K562 (cell line): Measurements from ENCODE around the gene DPEP2NB. TPM values are rescaled to one million over a fixed set of nuclear protein-coding genes. Genes with fewer than 3 reads are reported as not detected.
A peak's percentile ranks its signal among the peaks of the same experiment; 100 is the strongest.

ENCODE experiments used
- ARNT ChIP-seq, 2 experiments: fragments of 450-650 bp; IDR thresholded peaks; 2 replicates each; pipeline ENCODE4 v1.6.1; 2016; ENCODE audit warnings: mild to moderate bottlenecking in 1 of 2
- CEBPB ChIP-seq: fragments of 450-650 bp; IDR thresholded peaks from 2 replicates; pipeline ENCODE4 v1.6.1; 2016; ENCODE audit warnings: missing genetic modification characterization, missing compliant biosample characterization
- DDX20 ChIP-seq: fragments of 450-650 bp; IDR thresholded peaks from 2 replicates; pipeline ENCODE4 v1.6.1; 2016; ENCODE audit warnings: missing genetic modification characterization, low read depth, mild to moderate bottlenecking, missing compliant biosample characterization, moderate library complexity
- ETV1 ChIP-seq: fragments of 450-650 bp; conservative IDR thresholded peaks from 2 replicates; pipeline ENCODE4 v1.6.1; 2016; ENCODE audit warnings: missing genetic modification characterization, control low read depth, low read depth, missing compliant biosample characterization
- FOSL1 ChIP-seq: fragments of 200-800 bp; sonication (Bioruptor generic); conservative IDR thresholded peaks from 2 replicates; pipeline ENCODE4 v1.6.1; 2016; ENCODE audit warnings: missing genetic modification characterization, missing compliant biosample characterization
- POLR2B ChIP-seq: fragments of 450-650 bp; IDR thresholded peaks from 2 replicates; pipeline ENCODE4 v1.6.1; 2018; ENCODE audit warnings: low read depth; ENCODE audit not compliant: partially characterized antibody
- RAD21 ChIP-seq, 2 experiments: fragments of 250-450 bp in 1 of 2; fragments of 450-650 bp in 1 of 2; sonication (Bioruptor Pico) in 1 of 2; formaldehyde crosslinking in 1 of 2; IDR thresholded peaks in 1 of 2; conservative IDR thresholded peaks in 1 of 2; 2 replicates each; pipeline versions ENCODE4 v1.4.0 to v1.8.0; 2020 to 2022; ENCODE audit warnings: mild to moderate bottlenecking in 2 of 2, moderate library complexity in 1 of 2
- TCFL5 ChIP-seq: fragments of 250-450 bp; sonication (Bioruptor Pico); conservative IDR thresholded peaks from 2 replicates; pipeline ENCODE4 v1.6.1; 2021; ENCODE audit warnings: mild to moderate bottlenecking, moderate library complexity, matching md5 sums
- TEAD2 ChIP-seq: fragments of 450-650 bp; IDR thresholded peaks from 2 replicates; pipeline ENCODE4 v1.6.1; 2016; ENCODE audit warnings: missing genetic modification characterization, control low read depth, missing compliant biosample characterization
- ZBED1 ChIP-seq: IDR thresholded peaks from 2 replicates; pipeline ENCODE4 v1.6.1; 2014
- ZNF140 ChIP-seq: fragments of 250-450 bp; sonication (Bioruptor Pico); IDR thresholded peaks from 2 replicates; pipeline ENCODE4 v1.8.0; 2021; ENCODE audit warnings: moderate library complexity, mild to moderate bottlenecking, inconsistent platforms
- polyA plus RNA-seq, 8 experiments: library from polyadenylated mRNA; depleted of rRNA in 4 of 8; stranded (reverse) in 5 of 8; unstranded in 3 of 8; fragments of >200 nt; fragmentation: Nextera tagmentation in 2 of 8; fragmentation: Illumina TruSeq in 1 of 8; extraction: Ambion mirVana in 2 of 8; extraction: Trizol in 1 of 8; gene quantifications; 2 replicates each; pipeline versions ENCODE4 v1.2.1 to v1.2.3, GENCODE V29; 2011 to 2014; ENCODE audit warnings: inconsistent platforms in 1 of 8, missing spikeins in 1 of 8
- total RNA-seq, 7 experiments: library from RNA; depleted of rRNA in 6 of 7; stranded (reverse); fragments of >200 nt in 6 of 7; fragmentation: Illumina TruSeq in 2 of 7; extraction: Trizol in 2 of 7; gene quantifications; 2 replicates each; pipeline versions ENCODE4 v1.2.1 to v1.2.3, GENCODE V29; 2011 to 2021; ENCODE audit warnings: low replicate concordance in 1 of 7
- TF ChIP-seq, protein P1 (sequence below): fragments of 250-450 bp; sonication (Bioruptor Pico); IDR thresholded peaks from 2 replicates; pipeline ENCODE4 v1.5.1; 2021; ENCODE audit warnings: mild to moderate bottlenecking
- TF ChIP-seq, protein P2 (sequence below), 2 experiments: fragments of 450-650 bp; IDR thresholded peaks; 2 replicates each; pipeline ENCODE4 v1.6.1; 2018; ENCODE audit warnings: mild to moderate bottlenecking in 2 of 2, low read depth in 1 of 2; ENCODE audit not compliant: partially characterized antibody in 2 of 2
- TF ChIP-seq, protein P3 (sequence below): fragments of 450-650 bp; IDR thresholded peaks from 2 replicates; pipeline ENCODE4 v1.6.1; 2016; ENCODE audit warnings: borderline replicate concordance
- TF ChIP-seq, protein P4 (sequence below), 2 experiments: IDR thresholded peaks in 1 of 2; conservative IDR thresholded peaks in 1 of 2; 2 replicates each; pipeline ENCODE4 v1.6.1; 2016; ENCODE audit warnings: low read depth in 2 of 2, mild to moderate bottlenecking in 1 of 2, missing compliant biosample characterization in 1 of 2, missing genetic modification characterization in 1 of 2, moderate library complexity in 1 of 2

The DPEP2NB gene
- total and polyA plus RNA-seq, 9 of the 15 experiments (the other 6 are each of a cell fraction or from before 2014, with no cell fraction given), result not detected

DNA sequence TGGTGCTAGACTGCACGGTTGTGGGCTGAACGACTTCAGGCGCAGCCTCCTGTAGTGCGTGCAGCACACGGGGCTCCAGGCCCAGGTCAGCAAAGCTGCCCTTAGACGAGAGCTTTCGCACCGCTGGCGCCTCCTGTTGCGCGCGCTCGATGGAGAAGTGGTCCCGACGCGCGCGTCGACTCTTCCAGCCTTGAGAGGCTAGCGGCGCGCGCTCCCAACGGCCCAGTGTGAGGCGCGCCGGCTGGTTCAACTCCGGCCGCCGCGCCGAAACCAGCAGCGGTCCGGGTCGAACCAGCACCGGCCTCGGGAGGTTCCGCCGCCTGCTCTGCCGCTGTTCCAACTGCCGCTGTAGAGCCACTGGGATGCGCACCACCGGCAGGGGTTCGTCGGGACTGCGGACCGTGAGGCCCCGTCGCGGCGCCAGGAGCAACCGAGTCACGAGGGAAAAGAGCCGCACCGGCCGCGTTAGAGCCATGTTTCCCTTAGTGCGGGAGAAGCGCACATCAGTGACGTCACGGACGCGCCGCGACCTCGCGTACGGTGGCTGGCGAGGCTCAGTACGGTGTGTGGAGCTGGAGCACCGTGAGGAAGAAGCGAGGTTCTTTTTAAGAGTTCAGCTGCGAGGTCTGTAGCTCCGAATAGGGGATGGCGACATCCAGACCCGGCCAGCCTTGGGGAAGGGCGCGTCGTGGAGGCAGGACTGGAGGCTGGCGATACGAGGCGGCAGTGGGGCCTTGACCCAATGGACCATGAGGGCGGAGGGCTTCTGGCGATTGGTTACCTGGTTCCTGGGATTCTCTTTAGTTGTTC, 7.2 kb upstream of the DPEP2NB start, which contains the start of the genes DDX28 and DUS2 (continued):
- TF ChIP-seq DDX20 (tag) (no peak), TEAD2 (tag) (no peak), CEBPB (tag) (no peak), ARNT (IDR thresholded peaks at IDR 0.05) (0 out of 4 replicates have a peak, but pooled peaks of 1 of the 2 experiments have one; percentile 18), POLR2B (peak; percentile 76), RAD21 (CRISPR knock-in tag; conservative IDR thresholded peaks at IDR 0.05 in 1 of 2, IDR thresholded peaks at IDR 0.05 in 1 of 2) (no peak; a peak in 1 of 4 replicates), TCFL5 (no peak), FOSL1 (tag) (0 out of 2 replicates have a peak, but pooled peaks have one; percentile 42), ETV1 (tag) (no peak), ZNF140 (no peak), ZBED1 (no peak)
- TF ChIP-seq, protein P1, sequence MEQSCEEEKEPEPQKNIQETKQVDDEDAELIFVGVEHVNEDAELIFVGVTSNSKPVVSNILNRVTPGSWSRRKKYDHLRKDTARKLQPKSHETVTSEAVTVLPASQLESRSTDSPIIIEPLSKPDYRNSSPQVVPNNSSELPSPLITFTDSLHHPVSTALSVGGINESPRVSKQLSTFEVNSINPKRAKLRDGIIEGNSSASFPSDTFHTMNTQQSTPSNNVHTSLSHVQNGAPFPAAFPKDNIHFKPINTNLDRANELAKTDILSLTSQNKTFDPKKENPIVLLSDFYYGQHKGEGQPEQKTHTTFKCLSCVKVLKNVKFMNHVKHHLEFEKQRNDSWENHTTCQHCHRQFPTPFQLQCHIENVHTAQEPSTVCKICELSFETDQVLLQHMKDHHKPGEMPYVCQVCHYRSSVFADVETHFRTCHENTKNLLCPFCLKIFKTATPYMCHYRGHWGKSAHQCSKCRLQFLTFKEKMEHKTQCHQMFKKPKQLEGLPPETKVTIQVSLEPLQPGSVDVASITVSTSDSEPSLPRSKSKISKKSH (CRISPR knock-in tag), result no peak
- TF ChIP-seq, protein P2, sequence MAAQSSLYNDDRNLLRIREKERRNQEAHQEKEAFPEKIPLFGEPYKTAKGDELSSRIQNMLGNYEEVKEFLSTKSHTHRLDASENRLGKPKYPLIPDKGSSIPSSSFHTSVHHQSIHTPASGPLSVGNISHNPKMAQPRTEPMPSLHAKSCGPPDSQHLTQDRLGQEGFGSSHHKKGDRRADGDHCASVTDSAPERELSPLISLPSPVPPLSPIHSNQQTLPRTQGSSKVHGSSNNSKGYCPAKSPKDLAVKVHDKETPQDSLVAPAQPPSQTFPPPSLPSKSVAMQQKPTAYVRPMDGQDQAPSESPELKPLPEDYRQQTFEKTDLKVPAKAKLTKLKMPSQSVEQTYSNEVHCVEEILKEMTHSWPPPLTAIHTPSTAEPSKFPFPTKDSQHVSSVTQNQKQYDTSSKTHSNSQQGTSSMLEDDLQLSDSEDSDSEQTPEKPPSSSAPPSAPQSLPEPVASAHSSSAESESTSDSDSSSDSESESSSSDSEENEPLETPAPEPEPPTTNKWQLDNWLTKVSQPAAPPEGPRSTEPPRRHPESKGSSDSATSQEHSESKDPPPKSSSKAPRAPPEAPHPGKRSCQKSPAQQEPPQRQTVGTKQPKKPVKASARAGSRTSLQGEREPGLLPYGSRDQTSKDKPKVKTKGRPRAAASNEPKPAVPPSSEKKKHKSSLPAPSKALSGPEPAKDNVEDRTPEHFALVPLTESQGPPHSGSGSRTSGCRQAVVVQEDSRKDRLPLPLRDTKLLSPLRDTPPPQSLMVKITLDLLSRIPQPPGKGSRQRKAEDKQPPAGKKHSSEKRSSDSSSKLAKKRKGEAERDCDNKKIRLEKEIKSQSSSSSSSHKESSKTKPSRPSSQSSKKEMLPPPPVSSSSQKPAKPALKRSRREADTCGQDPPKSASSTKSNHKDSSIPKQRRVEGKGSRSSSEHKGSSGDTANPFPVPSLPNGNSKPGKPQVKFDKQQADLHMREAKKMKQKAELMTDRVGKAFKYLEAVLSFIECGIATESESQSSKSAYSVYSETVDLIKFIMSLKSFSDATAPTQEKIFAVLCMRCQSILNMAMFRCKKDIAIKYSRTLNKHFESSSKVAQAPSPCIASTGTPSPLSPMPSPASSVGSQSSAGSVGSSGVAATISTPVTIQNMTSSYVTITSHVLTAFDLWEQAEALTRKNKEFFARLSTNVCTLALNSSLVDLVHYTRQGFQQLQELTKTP (IDR thresholded peaks at IDR 0.05; ENCODE audit: low read depth in 1 of 2, partially characterized antibody in 2 of 2), result peak in 1 of 2 experiments; percentile 38
- TF ChIP-seq, protein P3, sequence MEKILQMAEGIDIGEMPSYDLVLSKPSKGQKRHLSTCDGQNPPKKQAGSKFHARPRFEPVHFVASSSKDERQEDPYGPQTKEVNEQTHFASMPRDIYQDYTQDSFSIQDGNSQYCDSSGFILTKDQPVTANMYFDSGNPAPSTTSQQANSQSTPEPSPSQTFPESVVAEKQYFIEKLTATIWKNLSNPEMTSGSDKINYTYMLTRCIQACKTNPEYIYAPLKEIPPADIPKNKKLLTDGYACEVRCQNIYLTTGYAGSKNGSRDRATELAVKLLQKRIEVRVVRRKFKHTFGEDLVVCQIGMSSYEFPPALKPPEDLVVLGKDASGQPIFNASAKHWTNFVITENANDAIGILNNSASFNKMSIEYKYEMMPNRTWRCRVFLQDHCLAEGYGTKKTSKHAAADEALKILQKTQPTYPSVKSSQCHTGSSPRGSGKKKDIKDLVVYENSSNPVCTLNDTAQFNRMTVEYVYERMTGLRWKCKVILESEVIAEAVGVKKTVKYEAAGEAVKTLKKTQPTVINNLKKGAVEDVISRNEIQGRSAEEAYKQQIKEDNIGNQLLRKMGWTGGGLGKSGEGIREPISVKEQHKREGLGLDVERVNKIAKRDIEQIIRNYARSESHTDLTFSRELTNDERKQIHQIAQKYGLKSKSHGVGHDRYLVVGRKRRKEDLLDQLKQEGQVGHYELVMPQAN, result peak; percentile 97
- TF ChIP-seq, protein P4, sequence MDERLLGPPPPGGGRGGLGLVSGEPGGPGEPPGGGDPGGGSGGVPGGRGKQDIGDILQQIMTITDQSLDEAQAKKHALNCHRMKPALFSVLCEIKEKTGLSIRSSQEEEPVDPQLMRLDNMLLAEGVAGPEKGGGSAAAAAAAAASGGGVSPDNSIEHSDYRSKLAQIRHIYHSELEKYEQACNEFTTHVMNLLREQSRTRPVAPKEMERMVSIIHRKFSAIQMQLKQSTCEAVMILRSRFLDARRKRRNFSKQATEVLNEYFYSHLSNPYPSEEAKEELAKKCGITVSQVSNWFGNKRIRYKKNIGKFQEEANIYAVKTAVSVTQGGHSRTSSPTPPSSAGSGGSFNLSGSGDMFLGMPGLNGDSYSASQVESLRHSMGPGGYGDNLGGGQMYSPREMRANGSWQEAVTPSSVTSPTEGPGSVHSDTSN (CRISPR knock-in tag; IDR thresholded peaks at IDR 0.05; ENCODE audit: low read depth), result no peak
- TF ChIP-seq, protein P4 (tag; conservative IDR thresholded peaks at IDR 0.05; ENCODE audit: low read depth), result no peak
